Measurements from ENCODE around the gene SLC35E3. TPM values are rescaled to one million over a fixed set of nuclear protein-coding genes. Genes with fewer than 3 reads are reported as not detected.
"Not testable (repeated sequence)": the region's sequence is repeated elsewhere in the genome, so short reads cannot be mapped to it uniquely, and the experiment has no call there.

SLC35E3 gene
- total RNA-seq, 1 donor from 2014 or later, result 3.4 TPM

GRCh38 chr12:68796399-68796798 lies 50.4 kb downstream of the SLC35E3 start:
- no peak for DNase-seq

DNA sequence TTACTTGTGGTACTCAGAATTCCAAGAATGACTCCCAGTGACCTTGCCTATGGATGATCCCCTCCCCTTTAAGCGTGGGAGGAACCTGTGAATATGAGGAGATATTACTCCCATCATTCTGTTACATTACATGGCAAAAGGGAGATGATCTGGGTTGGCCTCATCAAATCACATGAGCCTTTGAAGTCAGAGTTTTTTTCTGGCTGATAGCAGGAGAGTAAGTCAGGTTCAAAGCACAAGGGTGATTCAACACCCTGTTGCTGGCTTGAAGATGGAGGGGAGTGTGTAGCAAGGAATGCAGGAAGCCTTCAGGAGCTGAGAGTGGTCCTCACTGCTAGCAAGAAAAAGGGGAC lies 52.9 kb downstream of the SLC35E3 start:
- DNase-seq, result no peak

- DNase-seq, result no peak
These were observed 54.3 kb downstream of the SLC35E3 start for GRCh38 chr12:68800294-68800693.

DNA sequence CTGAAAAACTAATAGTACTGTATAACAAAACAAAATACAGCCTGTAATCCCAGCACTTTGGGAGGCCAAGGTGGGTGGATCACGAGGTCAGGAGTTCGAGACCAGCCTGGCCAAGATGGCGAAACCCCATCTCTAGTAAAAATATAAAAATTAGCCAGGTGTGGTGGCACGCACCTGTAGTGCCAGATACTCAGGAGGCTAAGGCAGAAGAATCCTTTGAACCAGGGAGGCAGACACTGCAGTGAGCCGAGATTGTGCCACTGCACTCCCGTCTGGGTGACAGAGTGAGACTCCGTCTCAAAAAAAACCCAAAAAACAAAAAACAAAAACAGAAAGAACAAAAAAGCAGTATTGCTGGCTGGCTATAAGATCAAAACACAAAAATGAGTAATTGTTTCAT lies 55.1 kb downstream of the SLC35E3 start:
- DNase-seq, result not testable (repeated sequence)

DNA sequence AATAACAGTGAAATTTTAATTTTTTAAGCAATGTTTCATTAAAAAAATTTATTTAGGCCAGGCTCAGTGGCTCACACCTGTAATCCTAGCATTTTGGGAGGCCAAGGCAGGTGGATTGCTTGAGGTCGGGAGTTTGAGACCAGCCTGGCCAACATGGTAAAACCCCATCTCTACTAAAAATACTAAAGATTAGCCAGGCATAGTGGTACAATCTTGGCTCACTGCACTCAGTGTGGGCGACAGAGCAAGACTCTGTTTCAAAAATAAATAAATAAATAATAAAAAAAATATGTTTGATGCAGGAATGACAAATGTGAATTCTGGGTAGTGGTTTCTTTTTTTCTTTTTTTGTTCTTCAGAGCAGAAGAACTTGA lies 56.4 kb downstream of the SLC35E3 start:
- not testable (repeated sequence) for DNase-seq

GRCh38 chr12:68802911-68803651 lies 57.1 kb downstream of the SLC35E3 start:
- peak; percentile 58 for DNase-seq

- DNase-seq, result no peak
These were observed 58.1 kb downstream of the SLC35E3 start for GRCh38 chr12:68803948-68804656.

DNA sequence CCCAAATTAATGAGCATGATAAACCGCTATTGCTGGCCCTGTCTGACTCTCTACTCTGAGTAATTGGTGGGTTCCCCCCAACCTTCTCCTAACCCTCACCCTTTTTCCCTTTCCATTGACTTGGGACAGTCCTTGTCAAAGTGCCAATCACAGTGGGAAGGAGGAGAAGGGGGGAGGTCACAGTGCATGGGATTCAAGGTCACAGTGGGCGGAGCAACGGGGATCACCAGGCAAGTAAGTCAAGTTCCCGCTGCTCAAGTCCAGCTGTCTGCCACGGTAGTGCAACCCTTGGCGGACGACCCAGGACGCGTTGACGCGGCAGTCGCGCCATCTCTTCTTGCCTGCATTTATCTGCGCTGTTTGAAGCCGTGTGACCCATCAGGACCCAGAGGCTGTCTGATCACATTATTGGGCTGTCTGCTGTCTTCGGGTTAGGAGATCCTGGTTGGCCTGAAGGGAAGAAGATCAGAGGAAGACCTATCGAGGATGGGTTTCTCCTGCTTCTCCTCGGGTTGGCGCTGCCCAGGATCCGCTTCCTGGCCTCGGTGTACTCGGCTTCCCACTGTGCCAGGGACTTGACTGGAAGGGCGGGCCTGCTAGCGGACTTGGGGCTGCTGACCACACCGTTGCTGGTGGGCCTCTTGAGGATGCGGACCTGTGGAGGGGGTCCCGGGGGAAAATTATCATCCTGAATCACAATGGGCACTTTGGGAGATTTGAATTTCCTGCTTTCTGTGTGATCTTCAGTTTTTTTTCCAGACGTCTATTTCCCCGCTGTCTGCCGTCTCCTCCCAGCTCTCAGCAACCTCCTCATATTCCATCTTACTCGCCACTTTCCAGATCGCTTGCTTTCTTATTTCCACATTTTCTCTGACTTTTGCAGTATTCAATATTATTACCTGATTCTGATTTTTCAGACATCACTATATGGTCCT lies 58.9 kb downstream of the SLC35E3 start:
- no peak for DNase-seq

DNA sequence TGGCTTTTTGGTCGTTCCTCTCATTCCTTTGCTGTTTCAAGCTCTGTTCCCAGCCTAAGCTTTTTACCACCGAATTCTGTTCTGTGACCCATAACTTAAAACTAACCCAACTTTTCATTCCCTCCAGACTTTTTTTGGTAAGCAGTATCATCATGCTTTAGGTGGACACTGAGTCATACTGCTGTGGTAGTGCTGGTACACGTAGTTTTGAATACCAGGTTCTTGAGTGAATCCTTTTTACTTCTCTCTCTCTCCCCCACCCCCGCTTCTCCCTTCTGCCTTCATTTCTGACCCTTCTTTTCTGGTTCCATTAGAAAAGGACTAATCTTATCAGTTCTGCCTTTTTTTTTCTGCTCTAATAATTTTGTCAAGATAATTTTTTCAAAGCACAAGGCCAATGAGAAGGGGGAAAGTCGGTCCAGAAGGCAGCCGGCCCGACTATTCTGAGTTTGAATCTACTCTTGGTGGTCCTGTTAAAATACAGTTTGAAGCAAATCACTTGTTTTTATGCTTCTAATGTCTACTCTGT lies 59.7 kb downstream of the SLC35E3 start:
- no peak for DNase-seq

GRCh38 chr12:68806488-68807237 lies 60.7 kb downstream of the SLC35E3 start:
- no peak for DNase-seq

DNA sequence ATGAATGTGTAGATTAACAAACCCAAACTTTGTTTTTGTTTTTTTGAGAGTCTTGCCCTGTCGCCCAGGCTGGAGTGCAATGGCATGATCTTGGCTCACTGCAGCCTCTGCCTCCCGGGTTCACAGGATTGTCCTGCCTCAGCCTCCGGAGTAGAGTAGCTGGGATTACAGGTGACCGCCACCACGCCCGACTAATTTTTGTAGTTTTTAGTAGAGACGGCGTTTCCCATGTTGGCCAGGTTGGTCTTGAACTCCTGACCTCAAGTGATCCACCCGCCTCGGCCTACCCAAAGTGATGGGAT lies 61.2 kb downstream of the SLC35E3 start:
- not testable (repeated sequence) for DNase-seq

- peak; percentile 88 for DNase-seq
These were observed 61.8 kb downstream of the SLC35E3 start, which contains the start of gene MDM2 for GRCh38 chr12:68807576-68808387. Gene MDM2, plus strand, starts transcription at chr12:68808177. Its CDS starts 301 bp downstream, at chr12:68808478.

GRCh38 chr12:68808388-68809189 lies 62.6 kb downstream of the SLC35E3 start:
- DNase-seq, result peak; percentile 73

- DNase-seq, result peak; percentile 62
These were observed 63.4 kb downstream of the SLC35E3 start for GRCh38 chr12:68809190-68810026.

GRCh38 chr12:68810027-68810389 lies 64.0 kb downstream of the SLC35E3 start:
- not testable (repeated sequence) for DNase-seq

GRCh38 chr12:68811573-68811972 lies 65.6 kb downstream of the SLC35E3 start:
- DNase-seq, result not testable (repeated sequence)

- DNase-seq, result no peak
These were observed 66.7 kb downstream of the SLC35E3 start for GRCh38 chr12:68812553-68813241.

GRCh38 chr12:68813242-68813593 lies 67.2 kb downstream of the SLC35E3 start:
- DNase-seq, result no peak

Data from skin of body (tissue), 2 donors.